T-cell (primary cell): ENCODE results near the gene ZBTB39. TPM values are rescaled to one million over a fixed set of nuclear protein-coding genes. Genes with fewer than 3 reads are reported as not detected.
A peak's percentile ranks its signal among the peaks of the same experiment; 100 is the strongest.

Source experiments
- ATAC-seq, 4 experiments: fragments of 200-7000 bp in 3 of 4; fragments of 150-1000 bp in 1 of 4; cut with Tn5 transposase; replicated peaks in 1 of 4; 1 replicate in 3 of 4; 2 replicates in 1 of 4; pipeline ENCODE4 v1.10.0; 2021; ENCODE audit warnings: moderate library complexity in 3 of 4, mild to moderate bottlenecking in 2 of 4, moderate number of reproducible peaks in 1 of 4
- CTCF ChIA-PET, 2 donors: fragments of 300-600 bp; sonication (Branson Sonifier 250); formaldehyde crosslinking; loops; one replicate each; lab custom pipeline; 2022; ENCODE audit warnings: antibody characterized with exemption in 2 of 2; lab: Charles Lee
- POLR2A ChIA-PET, 2 donors: fragments of 300-600 bp; sonication (Branson Sonifier 250); formaldehyde crosslinking; loops; one replicate each; lab custom pipeline; 2022; ENCODE audit warnings: antibody characterized with exemption in 2 of 2; lab: Charles Lee
- DNase-seq, 35 experiments: peaks; one replicate each; pipeline versions ENCODE4 v3.0.0 to v3.0.0-alpha.2; 2013 to 2023
- H3K27ac ChIP-seq: one replicate; pipeline ENCODE4 v1.5.1; 2013; ENCODE audit warnings: low read length
- H3K27me3 ChIP-seq, 2 experiments: replicated peaks in 1 of 2; 1 replicate in 1 of 2; 2 replicates in 1 of 2; pipeline versions ENCODE4 v1.6.1 to v1.7.0; 2013; ENCODE audit warnings: low read length in 1 of 2, mixed read lengths in 1 of 2; ENCODE audit not compliant: control insufficient read depth in 2 of 2, insufficient read depth in 2 of 2; ENCODE audit errors: extremely low read depth in 1 of 2
- H3K36me3 ChIP-seq, 2 donors: 1 replicate in 1 of 2; 2 replicates in 1 of 2; pipeline versions ENCODE4 v1.6.1 to v1.7.0; 2013; ENCODE audit warnings: low read length in 1 of 2; ENCODE audit not compliant: control insufficient read depth in 2 of 2, insufficient read depth in 1 of 2; ENCODE audit errors: extremely low read depth in 1 of 2
- H3K4me1 ChIP-seq, 2 experiments: 1 replicate in 1 of 2; 2 replicates in 1 of 2; pipeline versions ENCODE4 v1.6.1 to v1.7.0; 2013; ENCODE audit warnings: low read length in 2 of 2, mixed read lengths in 1 of 2; ENCODE audit not compliant: insufficient read depth in 2 of 2, control insufficient read depth in 1 of 2; ENCODE audit errors: extremely low read depth in 1 of 2
- H3K4me3 ChIP-seq, 2 donors: 1 replicate in 1 of 2; 2 replicates in 1 of 2; pipeline versions ENCODE4 v1.5.1 to v1.7.0; 2013; ENCODE audit warnings: mild to moderate bottlenecking in 2 of 2, low read length in 1 of 2, moderate library complexity in 1 of 2; ENCODE audit not compliant: control insufficient read depth in 1 of 2; ENCODE audit errors: extremely low read depth in 1 of 2
- H3K9me3 ChIP-seq: 2 replicates; pipeline ENCODE4 v1.7.0; 2013
- H3K27ac Mint-ChIP-seq, 2 donors: one replicate each; pipeline ENCODE4 v1.8.0; 2020 to 2021; ENCODE audit warnings: mild to moderate bottlenecking in 2 of 2, mixed read lengths in 2 of 2
- H3K27me3 Mint-ChIP-seq, 2 donors: one replicate each; pipeline ENCODE4 v1.8.0; 2021 to 2022; ENCODE audit warnings: mixed read lengths in 2 of 2
- H3K36me3 Mint-ChIP-seq: one replicate; pipeline ENCODE4 v1.8.0; 2021; ENCODE audit warnings: mixed read lengths
- H3K4me1 Mint-ChIP-seq, 3 donors: one replicate each; pipeline ENCODE4 v1.8.0; 2020 to 2022; ENCODE audit warnings: mixed read lengths in 3 of 3, mild to moderate bottlenecking in 1 of 3
- H3K4me3 Mint-ChIP-seq, 3 donors: one replicate each; pipeline ENCODE4 v1.8.0; 2020 to 2022; ENCODE audit warnings: mild to moderate bottlenecking in 3 of 3, mixed read lengths in 3 of 3, moderate library complexity in 3 of 3
- H3K9me3 Mint-ChIP-seq, 3 donors: one replicate each; pipeline ENCODE4 v1.8.0; 2020 to 2022; ENCODE audit warnings: mixed read lengths in 3 of 3
- WGBS: methylation state at CpG from one replicate; pipeline ENCODE4 v1.1.5; 2013; ENCODE audit warnings: missing lambda C conversion rate; ENCODE audit not compliant: insufficient coverage; 5-methylcytosine and 5-hydroxymethylcytosine counted together
- total RNA-seq, 35 experiments: library from RNA in 6 of 35; stranded (reverse) in 6 of 35; fragments of 120-200 nt in 1 of 35; gene quantifications; one replicate each; pipeline versions ENCODE4 v1.2.1 to v1.2.4 and lab custom pipeline; 2013 to 2026

ZBTB39 gene
- total RNA-seq, 5 donors from 2014 or later (not counting 1 experiment from before 2014, with no cell fraction given): 7.9 to 11.2 (median 11.0) TPM

DNA sequence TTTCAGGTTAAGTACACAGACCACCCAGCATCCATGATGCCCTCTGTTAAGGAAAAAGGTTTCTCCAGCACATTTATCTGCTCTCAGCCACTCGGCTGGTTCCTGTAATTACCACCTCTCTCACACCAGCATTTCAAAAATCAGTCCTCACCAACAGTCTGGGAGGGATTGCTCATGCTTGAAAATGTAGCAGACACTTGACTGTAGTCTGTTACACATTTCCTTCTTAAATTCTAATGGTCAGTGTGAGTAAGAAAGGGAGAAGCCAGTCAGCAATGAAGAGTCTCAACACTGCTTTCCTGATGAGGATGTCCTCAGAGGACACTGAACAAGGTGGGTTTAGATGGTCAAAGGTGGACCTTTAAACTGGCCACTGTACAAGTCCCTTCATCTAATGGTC lies 6.0 kb downstream of the ZBTB39 start:
- Histone ChIP-seq H3K9me3 (no peaks in the 10 kb centered on the region), H3K36me3 (peaks cover 33 to 57% of the 10 kb centered on the region in 2 donors), H3K27ac (no peak overlapping the region), H3K4me3 (no peak overlapping the region), H3K27me3 (no peaks in the 10 kb centered on the region), H3K4me1 (peaks cover 7 to 28% of the 10 kb centered on the region in 2 experiments)
- no peaks in the 10 kb centered on the region for H3K27me3 Mint-ChIP-seq
- H3K9me3 Mint-ChIP-seq: no peaks in the 10 kb centered on the region
- no CpG with 5 or more reads among the region's 1 CpG for WGBS
- DNase-seq (no peak), ATAC-seq (no peak)
- ChIA-PET CTCF (interaction anchor here in 1 of 2 donors (0.7 to 0.9 kb wide), 2 partner anchors 533 to 749 kb away, joined by 3 read pairs; no protein-coding TSS in a partner anchor), POLR2A (no interaction called here)
- no peak overlapping the region for H3K27ac Mint-ChIP-seq
- H3K36me3 Mint-ChIP-seq: peaks cover 51% of the 10 kb centered on the region
- H3K4me1 Mint-ChIP-seq: peaks cover 58 to 71% (median 65%) of the 10 kb centered on the region in 3 donors
- H3K4me3 Mint-ChIP-seq: no peak overlapping the region

DNA sequence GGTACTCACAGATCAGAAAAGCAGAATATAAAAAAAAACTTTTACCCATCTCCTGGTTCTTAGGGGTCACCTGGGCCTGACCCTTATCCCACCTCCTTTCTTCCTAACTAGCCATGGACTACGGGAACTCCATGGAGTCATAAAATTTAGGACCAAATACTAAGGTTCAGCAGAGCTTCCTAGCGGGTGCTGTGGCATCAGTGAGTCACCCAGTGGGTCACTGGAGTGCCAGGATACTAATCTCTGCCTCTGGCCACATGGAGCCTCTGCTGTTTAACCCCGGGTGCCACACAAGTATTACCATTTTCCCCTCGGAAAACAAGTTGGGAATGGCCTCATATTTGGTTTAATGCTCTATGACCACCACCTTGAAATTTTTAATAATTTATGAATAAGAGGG lies 6.9 kb downstream of the ZBTB39 start:
- WGBS: 63% methylated on average over 2 of the region's 4 CpGs
- Mint-ChIP-seq H3K9me3 (no peaks in the 10 kb centered on the region), H3K27me3 (no peaks in the 10 kb centered on the region), H3K27ac (peak overlapping the region in 1 of 2 donors; percentile 49), H3K4me3 (peak overlapping the region in 1 of 3 donors; percentile 10), H3K4me1 (peaks cover 50 to 62% (median 56%) of the 10 kb centered on the region in 3 donors), H3K36me3 (peaks cover 51% of the 10 kb centered on the region)
- Histone ChIP-seq H3K36me3 (peaks cover 32 to 58% of the 10 kb centered on the region in 2 donors), H3K27me3 (no peaks in the 10 kb centered on the region), H3K9me3 (no peaks in the 10 kb centered on the region), H3K4me3 (no peak overlapping the region), H3K4me1 (peaks cover 0 to 19% of the 10 kb centered on the region in 2 experiments), H3K27ac (no peak overlapping the region)
- ATAC-seq: no peak
- no peak for DNase-seq
- ChIA-PET POLR2A (no interaction called here), CTCF (interaction anchor here in 1 of 2 donors (0.5 kb wide), 1 partner anchor 112 kb away, joined by 13 read pairs; no protein-coding TSS in a partner anchor)

DNA sequence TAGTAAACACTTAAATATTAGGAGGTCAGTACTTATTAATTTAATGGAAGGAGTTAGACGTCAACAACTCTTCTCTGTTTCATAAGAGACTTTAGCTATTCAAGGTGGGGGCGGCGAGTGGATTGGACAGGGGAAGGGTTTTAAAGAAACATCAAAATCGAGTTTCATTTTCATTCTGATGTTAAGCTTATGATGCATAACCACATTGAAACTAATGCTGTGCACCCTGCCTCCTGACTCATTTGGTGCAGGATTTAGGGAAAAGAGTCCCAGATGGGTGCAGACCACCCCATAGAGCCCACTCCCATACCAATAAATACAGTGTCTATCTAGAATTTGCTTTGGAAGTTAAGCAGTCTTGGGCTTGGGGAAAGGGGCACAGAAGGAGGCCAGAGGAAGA lies 7.4 kb downstream of the ZBTB39 start:
- peak overlapping the region; percentile 49 to 52 for H3K27ac Mint-ChIP-seq
- H3K36me3 ChIP-seq: peaks cover 28 to 53% of the 10 kb centered on the region in 2 donors
- H3K36me3 Mint-ChIP-seq: peaks cover 47% of the 10 kb centered on the region
- WGBS: no CpG with 5 or more reads among the region's 4 CpGs
- no peak for DNase-seq
- ATAC-seq: peak in 2 of 4 experiments; percentile 21 to 28
- POLR2A ChIA-PET: no interaction called here
- no peak overlapping the region for H3K4me3 ChIP-seq
- H3K4me1 ChIP-seq: peaks cover 0 to 17% of the 10 kb centered on the region in 2 experiments
- H3K9me3 ChIP-seq: no peaks in the 10 kb centered on the region
- peak overlapping the region in 1 of 3 donors; percentile 10 for H3K4me3 Mint-ChIP-seq
- H3K27me3 Mint-ChIP-seq: no peaks in the 10 kb centered on the region
- no peaks in the 10 kb centered on the region for H3K9me3 Mint-ChIP-seq
- H3K27ac ChIP-seq: no peak overlapping the region
- H3K4me1 Mint-ChIP-seq: peaks cover 45 to 57% (median 52%) of the 10 kb centered on the region in 3 donors
- CTCF ChIA-PET: interaction anchor here (0.5 to 0.6 kb wide), 2 partner anchors 113 to 415 kb away, joined by 3 to 13 read pairs; no protein-coding TSS in a partner anchor
- no peaks in the 10 kb centered on the region for H3K27me3 ChIP-seq

DNA sequence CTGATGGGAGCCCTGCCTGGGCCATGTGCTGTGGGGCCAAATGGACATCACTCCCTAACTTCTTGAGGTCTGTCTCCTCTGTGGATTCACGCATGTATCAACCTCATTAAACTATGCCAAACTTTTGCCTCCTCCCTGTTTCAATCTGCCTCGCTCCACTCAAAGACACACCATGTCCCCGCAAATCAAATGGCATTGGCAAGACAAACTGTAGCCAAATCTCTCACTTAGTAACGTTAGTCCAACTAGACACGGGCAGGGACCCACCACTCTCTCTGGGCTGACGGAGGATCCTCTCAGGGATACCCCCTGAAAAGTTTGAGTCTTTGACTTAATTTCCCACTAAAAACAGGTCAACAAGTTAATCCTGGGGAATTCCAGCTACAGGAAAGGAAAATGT lies 8.0 kb downstream of the ZBTB39 start:
- no peak overlapping the region for H3K27ac Mint-ChIP-seq
- peaks cover 0 to 17% of the 10 kb centered on the region in 2 experiments for H3K4me1 ChIP-seq
- H3K27me3 ChIP-seq: no peaks in the 10 kb centered on the region
- peaks cover 22 to 47% of the 10 kb centered on the region in 2 donors for H3K36me3 ChIP-seq
- H3K9me3 Mint-ChIP-seq: no peaks in the 10 kb centered on the region
- ATAC-seq (no peak), DNase-seq (no peak)
- H3K36me3 Mint-ChIP-seq: peaks cover 40% of the 10 kb centered on the region
- WGBS: 91% methylated on average over 4 of the region's 6 CpGs
- POLR2A ChIA-PET: no interaction called here
- H3K27ac ChIP-seq: no peak overlapping the region
- no peak overlapping the region for H3K4me3 ChIP-seq
- H3K27me3 Mint-ChIP-seq: no peaks in the 10 kb centered on the region
- H3K9me3 ChIP-seq: no peaks in the 10 kb centered on the region
- H3K4me3 Mint-ChIP-seq: no peak overlapping the region
- H3K4me1 Mint-ChIP-seq: peaks cover 40 to 52% (median 46%) of the 10 kb centered on the region in 3 donors
- CTCF ChIA-PET: interaction anchor here (0.6 kb wide), 2 partner anchors 337 to 416 kb away, joined by 3 to 4 read pairs; no protein-coding TSS in a partner anchor

DNA sequence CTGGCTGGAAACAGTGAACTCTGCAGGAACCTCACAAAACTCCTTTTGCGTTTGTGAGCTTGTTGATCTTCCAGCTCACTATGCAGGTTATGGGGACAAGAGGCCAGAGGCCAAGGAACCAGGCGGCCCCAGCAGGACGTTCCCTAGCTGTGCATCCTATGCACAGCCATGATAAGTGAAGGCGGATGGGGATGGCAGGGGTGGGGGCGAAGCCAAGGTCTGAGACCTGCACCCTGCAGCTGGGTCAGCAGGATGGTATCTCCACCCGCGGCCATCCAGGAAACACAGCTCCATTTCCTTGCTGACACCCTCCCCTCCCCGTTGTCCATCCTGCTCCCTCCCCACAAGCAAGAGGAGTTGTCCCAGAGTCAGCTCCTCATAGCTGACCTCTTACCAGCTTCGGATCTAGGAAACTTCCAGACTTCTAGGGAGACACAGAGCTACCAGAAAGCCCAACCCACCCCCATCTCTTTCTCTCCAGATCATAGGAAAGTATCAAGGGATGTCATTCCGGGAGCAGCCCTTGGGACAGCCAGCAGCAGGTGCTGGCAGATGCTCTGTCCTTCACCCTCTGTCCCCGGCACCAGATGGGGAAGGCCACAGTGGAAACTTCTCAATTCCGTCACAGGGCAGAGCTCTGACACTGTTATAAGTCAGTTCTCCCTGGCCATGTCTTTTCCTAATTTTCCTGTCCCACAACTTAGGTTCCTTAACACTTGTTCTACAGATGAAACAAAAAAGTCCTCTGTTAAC lies 9.4 kb downstream of the ZBTB39 start:
- peaks cover 30% of the 10 kb centered on the region for H3K36me3 Mint-ChIP-seq
- CTCF ChIA-PET: interaction anchor here (0.5 to 0.6 kb wide), 2 partner anchors 237 to 1336 kb away, joined by 3 to 4 read pairs; no protein-coding TSS in a partner anchor
- H3K9me3 Mint-ChIP-seq: no peaks in the 10 kb centered on the region

DNA sequence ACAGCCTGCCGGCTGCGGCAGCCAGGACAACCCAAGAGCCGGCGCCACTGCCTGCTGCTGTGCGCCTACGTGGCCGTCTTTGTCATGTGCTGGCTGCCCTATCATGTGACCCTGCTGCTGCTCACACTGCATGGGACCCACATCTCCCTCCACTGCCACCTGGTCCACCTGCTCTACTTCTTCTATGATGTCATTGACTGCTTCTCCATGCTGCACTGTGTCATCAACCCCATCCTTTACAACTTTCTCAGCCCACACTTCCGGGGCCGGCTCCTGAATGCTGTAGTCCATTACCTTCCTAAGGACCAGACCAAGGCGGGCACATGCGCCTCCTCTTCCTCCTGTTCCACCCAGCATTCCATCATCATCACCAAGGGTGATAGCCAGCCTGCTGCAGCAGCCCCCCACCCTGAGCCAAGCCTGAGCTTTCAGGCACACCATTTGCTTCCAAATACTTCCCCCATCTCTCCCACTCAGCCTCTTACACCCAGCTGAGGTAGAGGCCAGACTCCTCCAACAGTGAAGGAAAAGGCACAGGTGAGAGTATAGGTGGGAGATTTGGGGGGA lies 10.3 kb downstream of the ZBTB39 start:
- Histone ChIP-seq H3K4me1 (peaks cover 0 to 12% of the 10 kb centered on the region in 2 experiments), H3K9me3 (no peaks in the 10 kb centered on the region), H3K4me3 (no peak overlapping the region), H3K27me3 (no peaks in the 10 kb centered on the region), H3K36me3 (peaks cover 10 to 25% of the 10 kb centered on the region in 2 donors), H3K27ac (no peak overlapping the region)
- ChIA-PET CTCF (no interaction called here), POLR2A (interaction anchor here in 1 of 2 donors (0.7 kb wide), 1 partner anchor 234 kb away, joined by 5 read pairs; no protein-coding TSS in a partner anchor)
- H3K9me3 Mint-ChIP-seq: no peaks in the 10 kb centered on the region
- H3K4me1 Mint-ChIP-seq: peaks cover 31 to 39% (median 36%) of the 10 kb centered on the region in 3 donors
- H3K36me3 Mint-ChIP-seq: peaks cover 26% of the 10 kb centered on the region
- no peaks in the 10 kb centered on the region for H3K27me3 Mint-ChIP-seq
- WGBS: 96% methylated on average over 11 of the region's 11 CpGs
- H3K4me3 Mint-ChIP-seq: no peak overlapping the region
- no peak overlapping the region for H3K27ac Mint-ChIP-seq
- ATAC-seq: no peak
- DNase-seq: no peak

More for the DNA sequence above, 9.4 kb downstream of the ZBTB39 start:
- no peak for ATAC-seq
- H3K27me3 Mint-ChIP-seq: no peaks in the 10 kb centered on the region
- peaks cover 35 to 38% (median 37%) of the 10 kb centered on the region in 3 donors for H3K4me1 Mint-ChIP-seq
- no peaks in the 10 kb centered on the region for H3K9me3 ChIP-seq
- 90% methylated on average over 11 of the region's 12 CpGs for WGBS
- no peak overlapping the region for H3K4me3 ChIP-seq
- H3K27ac ChIP-seq: no peak overlapping the region
- H3K27ac Mint-ChIP-seq: no peak overlapping the region
- POLR2A ChIA-PET: interaction anchor here in 1 of 2 donors (0.7 kb wide), 1 partner anchor 235 kb away, joined by 5 read pairs; no protein-coding TSS in a partner anchor
- peaks cover 10 to 33% of the 10 kb centered on the region in 2 donors for H3K36me3 ChIP-seq
- peaks cover 0 to 16% of the 10 kb centered on the region in 2 experiments for H3K4me1 ChIP-seq
- no peaks in the 10 kb centered on the region for H3K27me3 ChIP-seq
- no peak overlapping the region for H3K4me3 Mint-ChIP-seq
- no peak for DNase-seq
